ENCODE results near the gene L2HGDH. TPM values are rescaled to one million over a fixed set of nuclear protein-coding genes. Genes with fewer than 3 reads are reported as not detected.

The L2HGDH gene
- total RNA-seq, 3 donors from 2014 or later: 3.8 to 6.9 (median 6.3) TPM

DNA sequence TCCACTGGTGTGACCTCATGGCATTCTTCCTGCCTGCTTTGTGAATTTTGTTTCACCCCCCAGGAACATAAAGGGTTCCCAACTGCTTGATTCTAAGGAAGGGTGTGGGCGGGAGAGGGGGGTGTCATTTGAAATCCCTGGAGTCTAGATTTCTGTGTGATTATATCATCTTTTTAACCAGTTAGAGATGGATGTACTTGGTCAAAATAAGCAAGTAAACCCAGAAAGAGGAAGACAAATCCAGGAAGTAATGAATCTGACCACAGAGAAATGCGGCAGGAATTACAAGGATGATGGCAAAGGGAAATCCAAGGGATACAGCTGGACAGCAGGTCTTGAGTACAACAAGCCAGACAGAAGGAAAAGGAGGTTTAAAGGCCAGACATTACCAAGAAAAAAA lies 38.9 kb upstream of the L2HGDH start:
- Histone ChIP-seq H3K4me1 (no peaks in the 10 kb centered on the region), H3K9me3 (no peaks in the 10 kb centered on the region), H3K27ac (no peak overlapping the region), H3K36me3 (no peaks in the 10 kb centered on the region), H3K27me3 (no peaks in the 10 kb centered on the region), H3K4me3 (no peak overlapping the region)
- intact Hi-C loops (cut with DNase I; ENCODE audit: low total_unique reads): no loop called here
- DNase-seq (ENCODE audit: low spot score in 2 of 2): no peak
- TF ChIP-seq, protein P1, sequence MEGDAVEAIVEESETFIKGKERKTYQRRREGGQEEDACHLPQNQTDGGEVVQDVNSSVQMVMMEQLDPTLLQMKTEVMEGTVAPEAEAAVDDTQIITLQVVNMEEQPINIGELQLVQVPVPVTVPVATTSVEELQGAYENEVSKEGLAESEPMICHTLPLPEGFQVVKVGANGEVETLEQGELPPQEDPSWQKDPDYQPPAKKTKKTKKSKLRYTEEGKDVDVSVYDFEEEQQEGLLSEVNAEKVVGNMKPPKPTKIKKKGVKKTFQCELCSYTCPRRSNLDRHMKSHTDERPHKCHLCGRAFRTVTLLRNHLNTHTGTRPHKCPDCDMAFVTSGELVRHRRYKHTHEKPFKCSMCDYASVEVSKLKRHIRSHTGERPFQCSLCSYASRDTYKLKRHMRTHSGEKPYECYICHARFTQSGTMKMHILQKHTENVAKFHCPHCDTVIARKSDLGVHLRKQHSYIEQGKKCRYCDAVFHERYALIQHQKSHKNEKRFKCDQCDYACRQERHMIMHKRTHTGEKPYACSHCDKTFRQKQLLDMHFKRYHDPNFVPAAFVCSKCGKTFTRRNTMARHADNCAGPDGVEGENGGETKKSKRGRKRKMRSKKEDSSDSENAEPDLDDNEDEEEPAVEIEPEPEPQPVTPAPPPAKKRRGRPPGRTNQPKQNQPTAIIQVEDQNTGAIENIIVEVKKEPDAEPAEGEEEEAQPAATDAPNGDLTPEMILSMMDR (IDR thresholded peaks at IDR 0.05): no peak
- TF ChIP-seq POLR2AphosphoS5 (IDR thresholded peaks at IDR 0.05) (no peak), POLR2A (IDR thresholded peaks at IDR 0.05) (no peak)

DNA sequence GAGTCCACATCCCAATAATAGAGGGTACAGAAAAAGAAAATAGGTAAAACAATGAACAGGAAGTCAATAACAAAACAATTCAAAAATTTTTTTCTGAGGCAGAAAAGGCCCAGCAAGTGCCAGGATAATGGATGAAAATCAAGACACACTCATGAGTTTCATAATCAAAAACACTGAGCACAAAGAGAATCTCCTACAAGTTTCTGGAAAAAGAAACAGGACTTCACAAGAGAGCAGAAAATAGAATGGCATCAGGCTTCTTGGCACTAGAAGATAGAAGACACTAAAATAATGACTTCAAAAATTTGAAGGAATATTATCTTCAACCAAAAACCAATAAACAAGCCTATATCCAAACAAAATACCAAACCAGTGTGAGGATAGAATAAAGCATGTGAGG lies 36.9 kb upstream of the L2HGDH start:
- Histone ChIP-seq H3K4me1 (no peaks in the 10 kb centered on the region), H3K4me3 (no peak overlapping the region), H3K36me3 (no peaks in the 10 kb centered on the region), H3K27me3 (no peaks in the 10 kb centered on the region), H3K9me3 (no peaks in the 10 kb centered on the region), H3K27ac (no peak overlapping the region)
- intact Hi-C loops (cut with DNase I; ENCODE audit: low total_unique reads): no loop called here
- TF ChIP-seq POLR2A (IDR thresholded peaks at IDR 0.05): no peak
- no peak for TF ChIP-seq POLR2AphosphoS5 (IDR thresholded peaks at IDR 0.05)
- TF ChIP-seq, protein P1 (IDR thresholded peaks at IDR 0.05): no peak
- no peak for DNase-seq (ENCODE audit: low spot score in 2 of 2)

DNA sequence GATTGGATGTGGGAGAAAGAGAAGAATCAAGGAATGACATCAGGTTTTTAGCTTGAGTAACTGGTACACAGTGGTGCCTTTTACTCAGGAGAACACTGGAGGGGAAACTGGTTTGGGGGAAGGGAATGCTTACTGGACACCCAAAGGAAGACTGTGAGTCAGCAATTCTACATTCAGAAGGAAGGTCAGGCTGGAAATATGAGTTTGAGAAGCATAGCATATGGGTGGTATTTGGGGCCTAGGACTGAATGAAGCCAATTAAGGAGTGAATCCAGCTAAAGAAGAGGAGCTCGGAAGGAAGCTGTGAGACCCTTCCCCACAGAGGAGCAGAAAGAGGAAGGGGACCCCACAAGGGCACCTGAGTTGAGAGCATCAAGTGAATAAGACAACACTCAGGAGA lies 35.5 kb upstream of the L2HGDH start:
- H3K36me3 ChIP-seq: no peaks in the 10 kb centered on the region
- H3K27ac ChIP-seq: peak overlapping the region in 1 of 2 donors; percentile 0
- DNase-seq (ENCODE audit: low spot score in 2 of 2): no peak
- TF ChIP-seq POLR2AphosphoS5 (IDR thresholded peaks at IDR 0.05): no peak
- TF ChIP-seq POLR2A (IDR thresholded peaks at IDR 0.05): no peak
- TF ChIP-seq, protein P1 (IDR thresholded peaks at IDR 0.05): no peak
- H3K4me1 ChIP-seq: no peaks in the 10 kb centered on the region
- intact Hi-C loops (cut with DNase I; ENCODE audit: low total_unique reads): no loop called here
- H3K4me3 ChIP-seq: no peak overlapping the region
- H3K27me3 ChIP-seq: no peaks in the 10 kb centered on the region
- no peaks in the 10 kb centered on the region for H3K9me3 ChIP-seq

DNA sequence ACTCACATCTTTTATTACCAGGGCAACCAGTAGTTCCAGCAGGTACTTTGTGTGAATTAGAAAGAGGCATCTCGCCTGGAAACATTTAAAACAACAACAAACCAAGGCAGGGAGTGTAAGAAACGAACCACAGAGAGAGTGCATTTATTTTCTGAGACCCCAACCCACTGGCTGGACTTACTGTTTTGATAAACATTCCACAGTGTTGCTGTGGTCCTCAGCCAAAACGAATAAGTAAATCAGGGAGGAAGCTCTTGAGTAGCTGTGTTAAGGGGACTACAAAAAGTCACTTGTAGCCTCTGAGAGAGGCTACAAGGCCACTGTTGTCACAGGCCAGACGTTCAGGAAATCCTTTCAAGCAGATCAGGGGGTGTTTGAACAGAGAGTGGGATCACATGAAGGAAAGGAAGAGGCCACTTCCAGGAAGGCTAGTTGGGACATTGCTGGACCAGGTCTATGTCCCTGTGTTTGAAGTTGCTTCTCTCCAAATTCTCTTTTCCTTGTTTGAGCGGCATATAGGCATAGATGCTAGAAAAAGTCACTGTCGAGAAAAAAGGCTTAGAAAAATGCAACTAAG lies 33.9 kb upstream of the L2HGDH start:
- H3K4me1 ChIP-seq: no peaks in the 10 kb centered on the region
- no peak for DNase-seq (ENCODE audit: low spot score in 2 of 2)
- intact Hi-C loops (cut with DNase I; ENCODE audit: low total_unique reads): no loop called here
- no peaks in the 10 kb centered on the region for H3K36me3 ChIP-seq
- H3K4me3 ChIP-seq: no peak overlapping the region
- no peaks in the 10 kb centered on the region for H3K27me3 ChIP-seq
- no peak for TF ChIP-seq POLR2AphosphoS5 (IDR thresholded peaks at IDR 0.05)
- TF ChIP-seq POLR2A (IDR thresholded peaks at IDR 0.05): no peak
- TF ChIP-seq, protein P1 (IDR thresholded peaks at IDR 0.05): no peak
- H3K27ac ChIP-seq: peak overlapping the region in 1 of 2 donors; percentile 49
- no peaks in the 10 kb centered on the region for H3K9me3 ChIP-seq

DNA sequence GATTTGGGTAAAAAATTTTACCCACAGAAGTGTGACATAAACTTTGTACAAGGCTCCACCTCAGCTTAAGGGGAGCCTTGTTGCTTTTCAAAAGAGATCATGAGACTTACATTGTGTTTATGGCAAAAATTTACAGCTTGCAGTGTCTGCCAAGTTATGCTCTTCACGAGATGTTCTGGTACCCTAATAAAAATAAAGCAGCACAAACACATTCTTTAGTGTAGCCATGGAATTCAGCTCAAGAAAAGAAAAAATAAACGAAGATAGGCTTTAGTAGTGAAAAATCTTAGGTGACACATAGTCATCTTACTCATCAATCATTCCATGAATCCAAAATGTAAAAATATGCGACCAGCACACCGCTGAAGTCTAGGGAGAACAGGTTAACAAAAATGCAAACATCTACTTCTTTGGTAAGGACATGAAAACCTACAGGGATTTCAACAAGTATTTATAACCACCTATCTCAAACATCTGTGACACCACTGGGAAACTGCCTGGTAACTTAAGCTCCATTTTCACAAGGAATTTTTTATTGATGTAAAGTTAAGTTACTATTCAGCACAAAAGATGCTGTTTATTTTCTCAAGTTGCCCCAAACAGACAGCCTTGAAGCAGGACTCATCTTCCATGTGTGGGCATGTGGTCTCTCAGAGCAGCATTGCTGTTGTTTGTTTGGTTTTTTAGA lies 33.0 kb upstream of the L2HGDH start:
- TF ChIP-seq POLR2A (IDR thresholded peaks at IDR 0.05): no peak
- TF ChIP-seq, protein P1 (IDR thresholded peaks at IDR 0.05): no peak
- peak overlapping the region in 1 of 2 donors; percentile 17 for H3K27ac ChIP-seq
- H3K4me3 ChIP-seq: no peak overlapping the region
- DNase-seq (ENCODE audit: low spot score in 2 of 2): no peak
- no peaks in the 10 kb centered on the region for H3K36me3 ChIP-seq
- no peaks in the 10 kb centered on the region for H3K4me1 ChIP-seq
- no peaks in the 10 kb centered on the region for H3K27me3 ChIP-seq
- H3K9me3 ChIP-seq: no peaks in the 10 kb centered on the region
- intact Hi-C loops (cut with DNase I; ENCODE audit: low total_unique reads): no loop called here

Measured in breast epithelium (tissue), 4 donors.